Calu3 (cell line): Measurements from ENCODE around the gene WDPCP. TPM values are rescaled to one million over a fixed set of nuclear protein-coding genes. Genes with fewer than 3 reads are reported as not detected.

ENCODE experiments used
- BruUV-seq: library from RNA; stranded (reverse); fragments of 400-500 nt; replicated peaks from 2 replicates; lab custom pipeline; 2021; lab: Mats Ljungman, UMichigan
- CTCF ChIA-PET: fragments of 300-600 bp; sonication (Branson Sonifier 250); formaldehyde crosslinking; loops from one replicate; lab custom pipeline; 2022; ENCODE audit warnings: antibody characterized with exemption; lab: Charles Lee
- DNase-seq: peaks from one replicate; pipeline ENCODE4 v3.0.0; 2022
- H3K27ac Mint-ChIP-seq: one replicate; pipeline ENCODE4 v1.8.0; 2022; ENCODE audit warnings: mixed read lengths; ENCODE audit not compliant: unreplicated experiment
- H3K27me3 Mint-ChIP-seq: one replicate; pipeline ENCODE4 v1.8.0; 2022; ENCODE audit warnings: mixed read lengths; ENCODE audit not compliant: unreplicated experiment
- H3K36me3 Mint-ChIP-seq: one replicate; pipeline ENCODE4 v1.8.0; 2022; ENCODE audit warnings: mild to moderate bottlenecking, moderate library complexity, mixed read lengths; ENCODE audit not compliant: insufficient read depth, unreplicated experiment
- H3K4me1 Mint-ChIP-seq: one replicate; pipeline ENCODE4 v1.8.0; 2022; ENCODE audit warnings: mild to moderate bottlenecking, low read depth, mixed read lengths; ENCODE audit not compliant: unreplicated experiment
- H3K4me3 Mint-ChIP-seq: one replicate; pipeline ENCODE4 v1.8.0; 2022; ENCODE audit warnings: mild to moderate bottlenecking, low read depth, moderate library complexity, mixed read lengths; ENCODE audit not compliant: unreplicated experiment
- H3K9me3 Mint-ChIP-seq: one replicate; pipeline ENCODE4 v1.8.0; 2022; ENCODE audit warnings: low read depth, mixed read lengths; ENCODE audit not compliant: unreplicated experiment
- intact Hi-C: fragments of 100-400 bp; cut with micrococcal nuclease; formaldehyde crosslinking; loops from one replicate; pipeline ENCODE4 v1.10.0; 2022; ENCODE audit not compliant: unreplicated experiment
- total RNA-seq: library from RNA; stranded (reverse); gene quantifications from 2 replicates; pipeline ENCODE4 v1.2.3, GENCODE V29; 2022
- TF ChIP-seq, protein P1 (sequence below): fragments of 200-600 bp; IDR thresholded peaks from one replicate; pipeline ENCODE4 v1.8.0; 2022; ENCODE audit warnings: antibody characterized with exemption; ENCODE audit not compliant: unreplicated experiment

Gene WDPCP
- total RNA-seq, 1 experiment from 2014 or later = 9.0 TPM

DNA sequence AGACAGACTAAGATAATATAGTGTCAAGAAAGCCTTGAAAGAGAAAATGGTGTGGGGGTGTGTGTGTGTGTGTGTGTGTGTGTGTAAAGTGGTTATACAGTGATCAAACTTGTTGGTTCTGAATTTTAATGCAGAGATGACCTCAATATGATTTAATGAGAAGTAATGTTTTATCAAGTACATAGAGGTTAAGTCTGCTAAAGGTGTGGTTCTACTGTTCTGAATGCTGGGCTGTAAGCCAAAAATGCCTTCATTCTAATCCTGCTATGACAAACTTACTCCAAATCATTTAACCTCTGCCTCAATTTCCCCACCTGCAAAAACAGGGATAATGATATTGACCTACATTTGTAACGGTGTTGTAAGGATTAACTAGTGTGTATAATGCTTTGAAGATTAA, 87.9 kb downstream of the WDPCP start:
- H3K27ac Mint-ChIP-seq = no peak overlapping the region
- no peaks in the 10 kb centered on the region for H3K9me3 Mint-ChIP-seq
- TF ChIP-seq, protein P1, sequence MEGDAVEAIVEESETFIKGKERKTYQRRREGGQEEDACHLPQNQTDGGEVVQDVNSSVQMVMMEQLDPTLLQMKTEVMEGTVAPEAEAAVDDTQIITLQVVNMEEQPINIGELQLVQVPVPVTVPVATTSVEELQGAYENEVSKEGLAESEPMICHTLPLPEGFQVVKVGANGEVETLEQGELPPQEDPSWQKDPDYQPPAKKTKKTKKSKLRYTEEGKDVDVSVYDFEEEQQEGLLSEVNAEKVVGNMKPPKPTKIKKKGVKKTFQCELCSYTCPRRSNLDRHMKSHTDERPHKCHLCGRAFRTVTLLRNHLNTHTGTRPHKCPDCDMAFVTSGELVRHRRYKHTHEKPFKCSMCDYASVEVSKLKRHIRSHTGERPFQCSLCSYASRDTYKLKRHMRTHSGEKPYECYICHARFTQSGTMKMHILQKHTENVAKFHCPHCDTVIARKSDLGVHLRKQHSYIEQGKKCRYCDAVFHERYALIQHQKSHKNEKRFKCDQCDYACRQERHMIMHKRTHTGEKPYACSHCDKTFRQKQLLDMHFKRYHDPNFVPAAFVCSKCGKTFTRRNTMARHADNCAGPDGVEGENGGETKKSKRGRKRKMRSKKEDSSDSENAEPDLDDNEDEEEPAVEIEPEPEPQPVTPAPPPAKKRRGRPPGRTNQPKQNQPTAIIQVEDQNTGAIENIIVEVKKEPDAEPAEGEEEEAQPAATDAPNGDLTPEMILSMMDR = no peak
- peaks cover 15% of the 10 kb centered on the region for H3K4me1 Mint-ChIP-seq
- BruUV-seq = no TSS peak
- CTCF ChIA-PET = no interaction called here
- no peaks in the 10 kb centered on the region for H3K27me3 Mint-ChIP-seq
- intact Hi-C loops = no loop called here
- H3K4me3 Mint-ChIP-seq = no peak overlapping the region
- H3K36me3 Mint-ChIP-seq = no peaks in the 10 kb centered on the region
- DNase-seq = no peak

DNA sequence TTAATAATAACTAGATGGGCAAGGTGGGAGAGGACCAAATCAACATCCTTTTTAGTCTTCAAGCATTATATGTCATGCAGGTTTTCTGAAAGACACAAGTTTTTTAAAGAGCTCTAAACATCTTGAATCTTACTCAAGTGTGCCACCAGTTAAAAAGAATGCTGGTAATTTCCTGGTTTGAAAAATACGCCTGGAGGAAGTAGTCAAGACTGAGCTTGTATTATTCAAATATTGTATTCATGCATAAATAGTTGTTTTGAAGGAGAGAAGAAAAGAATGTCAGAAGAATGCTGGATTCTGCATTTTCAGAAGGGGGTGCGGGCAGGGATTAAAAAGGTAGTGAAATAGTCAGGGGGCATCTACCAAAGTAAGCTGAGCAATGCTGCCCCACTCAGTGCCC, 90.7 kb downstream of the WDPCP start:
- TF ChIP-seq, protein P1 = no peak
- H3K27ac Mint-ChIP-seq = no peak overlapping the region
- no peaks in the 10 kb centered on the region for H3K27me3 Mint-ChIP-seq
- CTCF ChIA-PET = interaction anchor here (0.6 kb wide), 1 partner anchor 1592 kb away, joined by 3 read pairs; no protein-coding TSS in a partner anchor
- H3K4me1 Mint-ChIP-seq = peaks cover 15% of the 10 kb centered on the region
- no peak for DNase-seq
- no peaks in the 10 kb centered on the region for H3K36me3 Mint-ChIP-seq
- H3K9me3 Mint-ChIP-seq = no peaks in the 10 kb centered on the region
- intact Hi-C loops = no loop called here
- no peak overlapping the region for H3K4me3 Mint-ChIP-seq
- BruUV-seq = no TSS peak

DNA sequence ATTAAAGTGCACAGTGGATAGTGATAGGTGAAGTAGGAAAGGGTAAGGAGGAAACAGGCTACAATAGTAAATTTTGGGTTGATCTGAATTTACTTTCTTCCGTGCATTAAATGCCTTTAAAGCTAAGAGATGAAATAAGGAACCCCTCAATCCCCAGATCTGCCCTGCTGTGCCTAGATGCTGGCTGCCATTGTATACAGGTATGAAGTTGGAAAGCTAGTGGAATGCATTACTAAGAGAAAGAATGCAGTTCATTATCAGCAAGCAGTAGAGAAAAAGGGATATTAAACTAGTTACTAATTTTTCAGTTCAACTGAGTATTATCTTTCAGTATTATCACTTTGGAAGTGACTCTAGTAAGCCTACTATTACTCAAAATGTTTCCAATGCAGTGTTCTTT, 93.3 kb downstream of the WDPCP start:
- no peaks in the 10 kb centered on the region for H3K9me3 Mint-ChIP-seq
- no TSS peak for BruUV-seq
- H3K36me3 Mint-ChIP-seq = no peaks in the 10 kb centered on the region
- TF ChIP-seq, protein P1 = no peak
- no peak for DNase-seq
- intact Hi-C loops = no loop called here
- CTCF ChIA-PET = interaction anchor here (0.6 kb wide), 1 partner anchor 79 kb away, joined by 4 read pairs; no protein-coding TSS in a partner anchor
- no peaks in the 10 kb centered on the region for H3K27me3 Mint-ChIP-seq
- H3K4me1 Mint-ChIP-seq = peaks cover 8% of the 10 kb centered on the region
- H3K27ac Mint-ChIP-seq = no peak overlapping the region
- no peak overlapping the region for H3K4me3 Mint-ChIP-seq

DNA sequence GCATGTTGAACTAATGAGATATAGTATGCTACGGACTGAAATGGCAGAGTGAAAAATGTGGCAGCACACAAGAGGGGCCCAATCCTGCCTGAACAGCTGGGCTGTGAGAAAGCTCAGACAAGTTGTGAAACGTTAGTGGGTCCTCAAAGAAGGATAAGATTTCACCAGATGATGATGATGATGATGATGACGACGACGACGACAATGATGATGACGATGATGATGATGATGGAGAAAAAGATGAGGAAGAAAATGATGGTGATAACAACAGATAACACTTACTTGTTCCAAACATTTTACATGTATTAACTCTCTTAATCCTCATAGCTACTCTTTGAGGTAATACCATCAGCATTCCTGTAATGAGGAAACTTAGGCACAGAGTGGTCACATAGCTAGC, 94.2 kb downstream of the WDPCP start:
- H3K36me3 Mint-ChIP-seq = no peaks in the 10 kb centered on the region
- H3K4me3 Mint-ChIP-seq = no peak overlapping the region
- H3K27me3 Mint-ChIP-seq = no peaks in the 10 kb centered on the region
- no TSS peak for BruUV-seq
- no peak overlapping the region for H3K27ac Mint-ChIP-seq
- DNase-seq = no peak
- no peaks in the 10 kb centered on the region for H3K4me1 Mint-ChIP-seq
- intact Hi-C loops = no loop called here
- CTCF ChIA-PET = no interaction called here
- H3K9me3 Mint-ChIP-seq = no peaks in the 10 kb centered on the region
- TF ChIP-seq, protein P1 = no peak
